ENCODE measurements around the gene CLINT1. TPM values are rescaled to one million over a fixed set of nuclear protein-coding genes. Genes with fewer than 3 reads are reported as not detected.
A peak's percentile ranks its signal among the peaks of the same experiment; 100 is the strongest.

Gene CLINT1
- total RNA-seq, 1 donor from 2014 or later = 92.4 TPM

- DNase-seq = peak; percentile 83
Observed at GRCh38 chr5:157820593-157821252, 38.2 kb downstream of the CLINT1 start.

- peak; percentile 77 for DNase-seq
Observed at GRCh38 chr5:157819502-157820115, 39.3 kb downstream of the CLINT1 start.

- DNase-seq = no peak
Observed at GRCh38 chr5:157818368-157818767, 40.6 kb downstream of the CLINT1 start.

GRCh38 chr5:157817928-157818327 is 41.0 kb downstream of the CLINT1 start:
- no peak for DNase-seq

- no peak for DNase-seq
Observed at GRCh38 chr5:157817387-157817702, 41.6 kb downstream of the CLINT1 start.

- DNase-seq = peak; percentile 50
Observed at GRCh38 chr5:157816682-157817386, 42.1 kb downstream of the CLINT1 start.

- DNase-seq = no peak
Observed at GRCh38 chr5:157812086-157812485, 46.9 kb downstream of the CLINT1 start.

GRCh38 chr5:157808043-157808442 is 50.9 kb downstream of the CLINT1 start:
- DNase-seq = peak; percentile 43

- DNase-seq = no peak
Observed at GRCh38 chr5:157802736-157803135, 56.2 kb downstream of the CLINT1 start.

- DNase-seq = no peak
Observed at GRCh38 chr5:157800137-157800536, 58.8 kb downstream of the CLINT1 start.

GRCh38 chr5:157799578-157799977 is 59.4 kb downstream of the CLINT1 start:
- DNase-seq = no peak

- no peak for DNase-seq
Observed at GRCh38 chr5:157793301-157793700, 65.6 kb downstream of the CLINT1 start.

GRCh38 chr5:157785801-157786200 is 73.1 kb downstream of the CLINT1 start:
- no peak for DNase-seq

GRCh38 chr5:157779221-157779620 is 79.7 kb downstream of the CLINT1 start:
- no peak for DNase-seq

GRCh38 chr5:157778121-157778805 is 80.7 kb downstream of the CLINT1 start:
- DNase-seq = peak; percentile 47

- DNase-seq = no peak
Observed at GRCh38 chr5:157772127-157772526, 86.8 kb downstream of the CLINT1 start.

- no peak for DNase-seq
Observed at GRCh38 chr5:157770665-157771064, 88.3 kb downstream of the CLINT1 start.

GRCh38 chr5:157767689-157768088 is 91.3 kb downstream of the CLINT1 start:
- DNase-seq = no peak

- DNase-seq = no peak
Observed at GRCh38 chr5:157766902-157767301, 92.0 kb downstream of the CLINT1 start.

GRCh38 chr5:157766442-157766841 is 92.5 kb downstream of the CLINT1 start:
- DNase-seq = no peak

GRCh38 chr5:157764531-157764930 is 94.4 kb downstream of the CLINT1 start:
- no peak for DNase-seq

- DNase-seq = peak; percentile 80
Observed at GRCh38 chr5:157761690-157762621, 97.0 kb downstream of the CLINT1 start.
